ENCODE measurements around the gene GPHB5. TPM values are rescaled to one million over a fixed set of nuclear protein-coding genes. Genes with fewer than 3 reads are reported as not detected.

GPHB5 gene
- total and polyA plus RNA-seq, 2 of the 13 experiments (the other 11 are each of a cell fraction or from before 2014, with no cell fraction given) = not detected

DNA sequence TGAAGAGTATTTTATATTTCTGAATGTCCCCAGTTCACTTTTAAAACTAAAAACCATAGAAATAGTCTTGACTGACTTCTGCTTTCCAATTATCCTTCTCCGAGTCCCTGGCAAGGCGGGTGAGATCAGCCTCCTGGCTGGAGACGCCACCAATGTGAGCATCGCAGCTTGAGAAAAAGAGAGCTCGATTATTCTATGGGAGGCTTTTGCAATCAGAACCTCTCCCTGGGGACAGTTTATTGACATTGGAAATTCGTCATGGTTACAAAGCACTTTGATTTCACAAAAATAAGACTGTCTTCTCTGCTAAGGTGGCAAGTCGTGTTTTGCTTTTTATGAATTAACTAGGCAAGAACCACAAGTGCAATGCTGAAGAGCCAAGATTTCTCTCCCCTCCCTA, 23.6 kb upstream of the GPHB5 start (continued):
- TF ChIP-seq, protein P1, sequence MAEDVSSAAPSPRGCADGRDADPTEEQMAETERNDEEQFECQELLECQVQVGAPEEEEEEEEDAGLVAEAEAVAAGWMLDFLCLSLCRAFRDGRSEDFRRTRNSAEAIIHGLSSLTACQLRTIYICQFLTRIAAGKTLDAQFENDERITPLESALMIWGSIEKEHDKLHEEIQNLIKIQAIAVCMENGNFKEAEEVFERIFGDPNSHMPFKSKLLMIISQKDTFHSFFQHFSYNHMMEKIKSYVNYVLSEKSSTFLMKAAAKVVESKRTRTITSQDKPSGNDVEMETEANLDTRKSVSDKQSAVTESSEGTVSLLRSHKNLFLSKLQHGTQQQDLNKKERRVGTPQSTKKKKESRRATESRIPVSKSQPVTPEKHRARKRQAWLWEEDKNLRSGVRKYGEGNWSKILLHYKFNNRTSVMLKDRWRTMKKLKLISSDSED (CRISPR knock-in tag; IDR thresholded peaks at IDR 0.05) = no peak
- no peak for TF ChIP-seq ATF1 (CRISPR knock-in tag; IDR thresholded peaks at IDR 0.05)

DNA sequence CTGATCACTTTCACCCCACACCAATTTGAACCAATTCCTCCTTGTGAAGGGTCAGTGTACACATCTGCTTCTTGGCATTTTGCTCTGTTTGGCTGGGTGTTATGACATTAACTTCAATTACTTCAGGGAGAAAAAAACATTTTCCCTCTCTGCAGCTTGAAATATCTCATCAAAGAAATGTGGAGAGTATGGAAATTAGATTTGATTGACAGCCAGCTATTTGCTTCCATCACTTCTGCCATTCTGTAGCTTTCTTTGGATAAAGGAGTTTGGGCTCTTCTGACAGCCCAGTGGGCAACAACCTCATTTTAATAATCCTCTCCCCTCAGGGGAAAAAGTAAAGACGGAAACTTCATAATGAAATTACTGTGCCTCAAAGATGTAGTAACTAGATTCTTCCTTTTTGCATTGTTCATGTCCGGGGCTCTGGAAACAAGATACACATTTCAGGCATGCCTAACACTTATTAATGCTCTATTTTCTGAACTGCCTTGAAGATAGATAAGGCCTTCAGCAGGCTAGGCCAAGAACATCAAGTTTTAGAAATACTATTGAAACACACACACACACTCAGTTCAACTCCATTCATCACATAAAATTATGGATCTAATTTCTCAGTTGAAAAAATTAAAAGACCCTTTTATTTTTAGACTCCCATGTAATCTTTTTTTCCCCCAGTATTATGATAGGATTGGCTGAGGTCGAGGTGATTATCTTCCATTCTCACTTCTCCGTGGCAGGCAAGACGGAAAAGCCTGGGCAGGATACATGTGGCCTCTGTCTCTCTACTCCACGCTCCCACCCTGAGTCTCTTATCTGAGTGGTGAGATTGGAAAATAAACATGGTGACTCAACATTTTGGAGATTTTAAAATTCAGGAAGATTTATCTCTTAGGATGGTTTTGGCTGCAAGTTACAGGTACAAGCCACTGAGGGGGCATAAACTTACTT, 10.3 kb upstream of the GPHB5 start:
- CTCF ChIA-PET (ENCODE audit: low intra/inter-chr PET ratio, low total read pairs) = no interaction called here
- DNase-seq (ENCODE audit: low spot score) (no peak), ATAC-seq (no peak), FAIRE-seq (no peak)
- intact Hi-C loops (cut with micrococcal nuclease; ENCODE audit: unreplicated experiment) (no loop called here), in situ Hi-C loops (cut with HindIII; ENCODE audit: extremely low pct_ligation_motif_present, low pct_unique_long_range_greater_than_20kb) (no loop called here)
- Histone ChIP-seq H3K4me3 (replicated peaks in 1 of 3; ENCODE audit: insufficient read depth in 1 of 3, low read depth in 2 of 3, low read length in 3 of 3) (no peak overlapping the region), H3K27me3 (ENCODE audit: control insufficient read depth in 1 of 2, insufficient read depth in 2 of 2, low read length in 2 of 2) (no peaks in the 10 kb centered on the region), H3K4me2 (ENCODE audit: low read depth, low read length) (no peak overlapping the region), H3K27ac (ENCODE audit: extremely low read length, insufficient read depth, low read length) (no peak overlapping the region), H3K79me2 (ENCODE audit: insufficient read depth, low read length) (no peaks in the 10 kb centered on the region), H2AFZ (ENCODE audit: low read length) (no peak overlapping the region), H3K4me1 (ENCODE audit: insufficient read depth, low read length) (no peaks in the 10 kb centered on the region), H3K9ac (ENCODE audit: insufficient read depth, low read depth, low read length) (no peak overlapping the region), H3K36me3 (replicated peaks in 1 of 2; ENCODE audit: control insufficient read depth in 1 of 2, insufficient read depth in 2 of 2, low read length in 2 of 2) (no peaks in the 10 kb centered on the region), H4K20me1 (ENCODE audit: insufficient read depth, low read length) (no peaks in the 10 kb centered on the region), H3K9me3 (ENCODE audit: low read length) (no peaks in the 10 kb centered on the region)
- TF ChIP-seq, protein P2, sequence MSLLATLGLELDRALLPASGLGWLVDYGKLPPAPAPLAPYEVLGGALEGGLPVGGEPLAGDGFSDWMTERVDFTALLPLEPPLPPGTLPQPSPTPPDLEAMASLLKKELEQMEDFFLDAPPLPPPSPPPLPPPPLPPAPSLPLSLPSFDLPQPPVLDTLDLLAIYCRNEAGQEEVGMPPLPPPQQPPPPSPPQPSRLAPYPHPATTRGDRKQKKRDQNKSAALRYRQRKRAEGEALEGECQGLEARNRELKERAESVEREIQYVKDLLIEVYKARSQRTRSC (CRISPR knock-in tag; IDR thresholded peaks at IDR 0.05; ENCODE audit: low read depth) = no peak
- TF ChIP-seq ZNF891 (CRISPR knock-in tag; IDR thresholded peaks at IDR 0.05) = no peak
- TF ChIP-seq, protein P3, sequence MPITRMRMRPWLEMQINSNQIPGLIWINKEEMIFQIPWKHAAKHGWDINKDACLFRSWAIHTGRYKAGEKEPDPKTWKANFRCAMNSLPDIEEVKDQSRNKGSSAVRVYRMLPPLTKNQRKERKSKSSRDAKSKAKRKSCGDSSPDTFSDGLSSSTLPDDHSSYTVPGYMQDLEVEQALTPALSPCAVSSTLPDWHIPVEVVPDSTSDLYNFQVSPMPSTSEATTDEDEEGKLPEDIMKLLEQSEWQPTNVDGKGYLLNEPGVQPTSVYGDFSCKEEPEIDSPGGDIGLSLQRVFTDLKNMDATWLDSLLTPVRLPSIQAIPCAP (CRISPR knock-in tag; IDR thresholded peaks at IDR 0.05; ENCODE audit: low read depth) = no peak
- TF ChIP-seq MAFG (CRISPR knock-in tag; IDR thresholded peaks at IDR 0.05) = no peak
- TF ChIP-seq ZNF713 (CRISPR knock-in tag; IDR thresholded peaks at IDR 0.05) = no peak
- TF ChIP-seq ATF7-NPFF (CRISPR knock-in tag; IDR thresholded peaks at IDR 0.05; ENCODE audit: low read depth) = no peak
- no peak for TF ChIP-seq ZFP1 (CRISPR knock-in tag; IDR thresholded peaks at IDR 0.05)
- TF ChIP-seq ZNF17 (CRISPR knock-in tag; IDR thresholded peaks at IDR 0.05) = no peak
- TF ChIP-seq, protein P4, sequence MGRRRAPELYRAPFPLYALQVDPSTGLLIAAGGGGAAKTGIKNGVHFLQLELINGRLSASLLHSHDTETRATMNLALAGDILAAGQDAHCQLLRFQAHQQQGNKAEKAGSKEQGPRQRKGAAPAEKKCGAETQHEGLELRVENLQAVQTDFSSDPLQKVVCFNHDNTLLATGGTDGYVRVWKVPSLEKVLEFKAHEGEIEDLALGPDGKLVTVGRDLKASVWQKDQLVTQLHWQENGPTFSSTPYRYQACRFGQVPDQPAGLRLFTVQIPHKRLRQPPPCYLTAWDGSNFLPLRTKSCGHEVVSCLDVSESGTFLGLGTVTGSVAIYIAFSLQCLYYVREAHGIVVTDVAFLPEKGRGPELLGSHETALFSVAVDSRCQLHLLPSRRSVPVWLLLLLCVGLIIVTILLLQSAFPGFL (CRISPR knock-in tag; IDR thresholded peaks at IDR 0.05) = no peak
- no peak for TF ChIP-seq ZNF782 (CRISPR knock-in tag; IDR thresholded peaks at IDR 0.05; ENCODE audit: borderline replicate concordance)
- TF ChIP-seq ZNF547 (CRISPR knock-in tag; IDR thresholded peaks at IDR 0.05) = no peak
- BruUV-seq (replicated peaks) = no TSS peak
- 39% methylated on average over 6 of the region's 6 CpGs for WGBS (ENCODE audit: low lambda C conversion rate)
- POLR2A ChIA-PET = no interaction called here
